Ecto neural progenitor cell (in vitro differentiated cells): ENCODE measurements around the gene CHN1.

Source experiments
- DNase-seq: peaks from one replicate; pipeline ENCODE4 v3.0.0-alpha.2; 2018; ENCODE audit warnings: low spot score

The CHN1 gene

GRCh38 chr2:174787487-174788205 is 217.5 kb downstream of the CHN1 start:
- no peak for DNase-seq

DNA sequence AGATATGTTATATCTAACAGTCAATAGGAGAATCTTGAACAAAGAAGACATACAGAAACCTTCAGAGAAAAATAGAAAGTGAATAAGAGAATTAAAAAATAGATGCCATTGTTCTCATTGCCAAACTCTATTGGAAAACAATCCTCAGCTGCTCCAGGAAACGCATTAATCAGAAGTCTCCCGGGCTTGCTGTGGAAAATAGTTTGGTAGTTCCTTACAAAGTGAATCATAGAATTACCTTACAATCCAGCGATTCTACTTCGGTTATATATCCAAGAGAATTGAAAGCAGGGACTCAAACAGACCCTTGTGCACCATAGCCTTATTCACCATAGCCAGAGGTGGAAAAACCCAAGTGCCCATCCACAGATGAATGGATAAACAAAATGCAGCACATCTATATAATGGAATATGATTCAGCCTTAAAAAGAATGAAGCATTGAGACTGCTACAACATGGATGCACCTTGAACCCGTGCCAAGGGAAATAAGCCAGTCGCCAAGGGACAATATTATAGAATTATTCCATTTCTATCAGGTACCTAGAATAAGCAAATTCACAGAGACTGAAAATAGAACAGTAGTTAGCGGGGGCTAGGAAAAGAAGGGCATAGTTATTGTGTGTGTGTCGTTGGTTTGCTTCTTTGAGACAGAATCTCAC is 219.0 kb downstream of the CHN1 start:
- no peak for DNase-seq

- no peak for DNase-seq
These were observed 219.7 kb downstream of the CHN1 start for GRCh38 chr2:174785481-174785880.

GRCh38 chr2:174784909-174785308 is 220.3 kb downstream of the CHN1 start:
- DNase-seq = no peak

- no peak for DNase-seq
These were observed 220.9 kb downstream of the CHN1 start for GRCh38 chr2:174784316-174784715.

DNA sequence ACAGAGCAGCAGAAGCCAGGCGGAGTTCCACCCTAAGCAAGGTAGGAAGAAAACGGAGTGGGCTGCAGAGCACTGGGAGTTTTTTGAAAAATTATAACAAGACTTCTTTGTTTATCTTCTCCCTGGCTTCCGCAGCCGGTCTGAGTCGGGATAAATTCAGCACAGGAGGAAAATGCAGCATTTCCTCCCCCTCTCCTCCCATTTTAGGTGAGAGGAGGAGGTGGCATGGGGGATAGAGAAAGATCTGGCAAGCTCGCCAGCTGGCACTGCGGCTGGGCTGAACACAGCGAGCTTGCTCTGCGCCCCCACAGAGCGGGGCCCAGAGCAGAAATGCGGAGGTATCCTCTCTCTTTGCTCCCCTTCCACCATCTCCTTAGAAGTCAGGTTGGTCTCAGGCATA is 223.2 kb downstream of the CHN1 start:
- DNase-seq = no peak

DNA sequence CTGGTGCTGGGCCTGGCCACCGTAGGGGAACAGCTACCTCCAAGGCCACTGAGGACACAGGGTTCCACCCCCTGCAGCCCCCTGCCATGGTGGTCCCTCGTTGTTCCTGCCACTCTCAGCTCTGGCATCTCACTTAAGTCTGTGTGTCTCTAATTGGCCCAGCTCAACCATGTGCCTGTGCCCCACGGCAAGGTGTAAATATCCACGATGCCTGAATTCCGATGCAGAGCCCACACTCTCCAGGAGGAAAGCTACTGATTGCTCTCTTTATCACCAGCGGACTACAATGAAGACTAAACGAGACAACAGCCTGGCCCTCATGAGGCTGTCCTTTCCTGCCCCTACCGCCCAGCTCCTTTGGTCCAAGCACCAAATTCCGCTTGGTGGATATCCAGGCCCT is 223.9 kb downstream of the CHN1 start:
- DNase-seq = no peak

GRCh38 chr2:174780856-174781255 is 224.3 kb downstream of the CHN1 start:
- no peak for DNase-seq

- no peak for DNase-seq
These were observed 224.9 kb downstream of the CHN1 start for GRCh38 chr2:174780191-174780840.

DNA sequence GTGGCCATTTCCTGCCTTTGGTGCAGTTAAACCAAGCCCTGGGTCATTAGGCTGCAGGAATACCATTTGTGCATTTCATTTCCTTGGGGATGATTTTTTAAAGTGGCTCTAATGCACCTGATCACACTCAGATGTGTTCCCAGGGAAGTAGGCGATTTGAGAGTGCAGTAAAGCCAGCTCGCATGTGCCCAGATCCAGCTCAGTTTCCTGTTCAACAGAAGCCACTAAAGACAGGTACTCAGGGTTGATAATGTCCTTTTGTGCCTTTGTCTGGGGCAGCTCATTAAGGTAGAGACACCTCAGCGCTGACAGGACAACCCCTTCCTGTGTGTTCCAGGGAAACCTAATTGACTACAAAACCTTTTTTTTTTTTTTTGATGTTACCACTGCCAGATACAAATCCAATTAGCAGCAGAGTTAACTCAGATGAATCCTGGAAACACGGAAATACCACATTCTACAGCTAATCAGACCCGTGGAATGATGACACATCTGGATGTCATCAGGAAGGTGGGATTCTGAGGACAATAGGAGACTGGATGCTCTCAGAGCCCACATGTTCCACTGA is 225.7 kb downstream of the CHN1 start:
- DNase-seq = no peak

GRCh38 chr2:174778085-174778981 is 226.8 kb downstream of the CHN1 start:
- DNase-seq = no peak

- no peak for DNase-seq
These were observed 227.7 kb downstream of the CHN1 start for GRCh38 chr2:174777347-174778084.

DNA sequence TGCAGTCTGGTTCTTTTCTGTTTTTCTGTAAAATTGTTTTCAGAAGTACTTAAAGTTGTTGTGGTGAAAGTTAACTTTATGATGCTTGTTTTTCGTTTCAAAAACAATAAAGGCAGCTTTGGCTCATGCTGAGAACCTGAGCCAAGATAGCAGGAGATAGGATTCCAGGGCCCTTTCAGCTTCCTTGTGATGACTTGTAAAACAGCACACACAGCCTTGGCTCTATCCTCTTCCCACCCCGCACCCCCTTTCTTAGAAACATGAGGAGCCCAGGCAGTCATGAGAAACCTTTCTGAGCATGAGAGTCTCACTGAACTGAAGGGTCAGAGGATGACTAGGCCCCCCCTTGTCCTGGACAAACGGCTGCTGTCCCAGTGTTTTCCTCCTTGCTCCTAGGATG is 228.5 kb downstream of the CHN1 start:
- no peak for DNase-seq

DNA sequence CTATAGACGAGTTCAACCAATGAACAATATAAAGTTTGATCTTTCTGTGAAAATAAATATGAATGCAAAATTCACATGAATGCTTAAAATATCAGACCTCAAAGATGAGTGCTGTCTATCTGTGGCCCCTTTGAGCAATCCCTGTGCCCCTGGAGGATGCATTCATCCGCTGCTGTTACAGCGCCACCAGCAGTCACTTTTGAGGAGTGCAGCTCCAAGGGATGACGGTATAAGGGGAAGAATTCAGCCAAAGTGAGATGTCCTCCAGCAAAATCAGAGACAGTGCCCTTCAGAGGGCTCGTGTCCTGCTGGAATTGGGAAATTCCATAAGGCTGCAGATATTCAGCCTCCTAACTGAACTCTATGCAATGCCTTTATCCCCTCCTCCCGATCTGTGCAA is 229.0 kb downstream of the CHN1 start:
- DNase-seq = no peak

GRCh38 chr2:174775571-174775980 is 229.6 kb downstream of the CHN1 start:
- DNase-seq = no peak

GRCh38 chr2:174774886-174775285 is 230.3 kb downstream of the CHN1 start:
- DNase-seq = no peak

DNA sequence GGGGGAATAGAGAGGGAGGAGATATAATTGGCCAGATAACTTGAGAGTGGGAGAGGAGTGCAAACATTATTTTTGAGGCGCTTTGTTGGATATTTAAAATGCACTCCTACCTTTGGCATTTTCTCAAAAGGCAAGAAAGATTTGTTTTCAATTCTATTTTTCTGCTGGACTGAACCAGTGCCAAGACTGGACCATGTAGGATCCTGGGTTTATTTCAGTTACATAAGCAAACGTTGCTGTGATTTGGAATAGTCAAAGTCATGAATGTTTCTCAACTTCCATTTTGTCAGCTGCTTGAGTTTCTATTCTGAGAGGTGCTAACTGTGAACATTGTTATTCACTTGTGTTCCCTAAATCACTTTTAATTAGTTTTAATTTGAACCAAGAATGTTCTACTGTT is 232.0 kb downstream of the CHN1 start:
- DNase-seq = no peak

DNA sequence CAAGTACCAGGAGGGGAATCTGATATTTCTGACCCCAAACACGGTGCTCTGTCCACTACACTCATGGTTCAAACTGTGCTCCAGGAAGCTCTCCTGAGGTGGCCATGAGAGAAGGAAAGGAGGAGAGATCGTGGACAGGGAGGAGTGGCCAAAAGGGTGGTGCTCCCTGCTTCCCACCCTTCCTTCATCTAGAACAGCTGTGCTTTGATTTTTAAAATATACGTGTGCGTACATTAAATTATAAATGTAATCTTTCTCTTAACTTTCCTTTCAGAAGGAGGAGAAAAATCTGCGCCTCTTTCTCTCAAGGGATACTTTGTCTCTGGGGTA is 232.7 kb downstream of the CHN1 start:
- no peak for DNase-seq

DNA sequence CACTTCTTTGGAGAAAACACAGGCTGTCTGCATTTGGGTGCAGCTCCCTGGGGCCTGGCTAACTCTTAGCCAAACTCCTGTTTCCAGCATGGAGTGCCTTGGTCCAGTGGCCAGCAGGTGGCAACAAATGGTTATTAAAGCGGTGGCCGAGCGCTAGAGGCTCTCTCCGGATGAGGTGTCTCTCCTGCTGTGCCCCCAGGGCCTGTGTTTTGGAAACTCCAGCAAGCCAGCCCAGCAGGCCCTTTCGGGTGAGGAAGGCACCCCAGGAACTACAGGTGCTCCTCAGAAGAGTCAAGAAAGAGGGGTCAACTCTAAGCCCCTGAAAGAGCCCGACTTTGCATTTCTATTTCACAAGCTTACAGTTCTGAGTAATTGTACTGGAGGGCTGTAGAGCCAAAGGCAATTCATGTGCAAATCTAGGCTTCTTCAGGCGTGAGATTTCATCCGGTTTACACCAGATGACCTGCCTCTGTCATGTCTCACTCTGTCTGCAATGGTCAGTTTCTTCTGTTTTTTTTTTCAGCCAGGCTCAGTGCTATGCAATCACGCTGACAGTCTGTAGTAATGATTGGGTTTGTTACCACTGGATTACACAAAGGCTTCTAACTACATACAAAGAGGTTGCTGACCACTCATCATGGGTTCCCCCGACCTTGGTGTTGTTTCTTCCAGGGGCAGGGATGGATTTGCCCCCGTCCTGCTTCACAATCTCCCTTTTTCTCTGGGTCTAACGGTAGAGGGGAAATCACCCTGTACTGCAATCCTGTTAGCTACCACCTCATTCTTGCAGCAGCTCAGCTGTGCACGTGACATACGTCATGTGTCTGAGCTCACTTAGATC is 233.3 kb downstream of the CHN1 start:
- DNase-seq = peak; percentile 87

- DNase-seq = no peak
These were observed 234.0 kb downstream of the CHN1 start for GRCh38 chr2:174771136-174771535.

DNA sequence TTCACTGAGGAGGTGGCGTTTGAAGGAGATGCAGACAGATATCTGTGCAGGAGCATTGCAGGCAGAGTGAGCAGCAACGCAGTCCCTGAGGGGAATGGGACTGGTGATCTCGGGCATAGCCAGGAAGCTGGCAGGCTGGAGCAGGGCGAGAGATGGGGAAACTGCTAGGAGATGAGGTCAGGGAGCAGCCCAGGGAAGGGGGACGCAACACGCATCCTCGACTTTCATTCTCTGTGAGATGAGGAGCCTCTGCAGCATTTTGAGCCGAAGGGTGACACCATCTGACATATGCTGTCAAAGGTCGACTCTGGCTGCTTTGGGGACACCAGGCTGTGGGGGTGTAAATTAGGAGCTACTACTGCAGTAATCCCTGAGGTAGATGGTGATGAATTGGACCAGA is 236.6 kb downstream of the CHN1 start:
- no peak for DNase-seq
